IPS-18c (cell line): ENCODE data around the gene PTGES2.

Experiments used
- H3K4me3 ChIP-seq: 2 replicates; pipeline ENCODE4 v1.7.0; 2013; ENCODE audit warnings: low read depth, mild to moderate bottlenecking, low read length, moderate library complexity; ENCODE audit not compliant: insufficient read depth
- H3K9me3 ChIP-seq: one replicate; pipeline ENCODE4 v1.6.1; 2013; ENCODE audit warnings: mild to moderate bottlenecking, low read length, moderate library complexity; ENCODE audit not compliant: control insufficient read depth, insufficient read depth

The PTGES2 gene

DNA sequence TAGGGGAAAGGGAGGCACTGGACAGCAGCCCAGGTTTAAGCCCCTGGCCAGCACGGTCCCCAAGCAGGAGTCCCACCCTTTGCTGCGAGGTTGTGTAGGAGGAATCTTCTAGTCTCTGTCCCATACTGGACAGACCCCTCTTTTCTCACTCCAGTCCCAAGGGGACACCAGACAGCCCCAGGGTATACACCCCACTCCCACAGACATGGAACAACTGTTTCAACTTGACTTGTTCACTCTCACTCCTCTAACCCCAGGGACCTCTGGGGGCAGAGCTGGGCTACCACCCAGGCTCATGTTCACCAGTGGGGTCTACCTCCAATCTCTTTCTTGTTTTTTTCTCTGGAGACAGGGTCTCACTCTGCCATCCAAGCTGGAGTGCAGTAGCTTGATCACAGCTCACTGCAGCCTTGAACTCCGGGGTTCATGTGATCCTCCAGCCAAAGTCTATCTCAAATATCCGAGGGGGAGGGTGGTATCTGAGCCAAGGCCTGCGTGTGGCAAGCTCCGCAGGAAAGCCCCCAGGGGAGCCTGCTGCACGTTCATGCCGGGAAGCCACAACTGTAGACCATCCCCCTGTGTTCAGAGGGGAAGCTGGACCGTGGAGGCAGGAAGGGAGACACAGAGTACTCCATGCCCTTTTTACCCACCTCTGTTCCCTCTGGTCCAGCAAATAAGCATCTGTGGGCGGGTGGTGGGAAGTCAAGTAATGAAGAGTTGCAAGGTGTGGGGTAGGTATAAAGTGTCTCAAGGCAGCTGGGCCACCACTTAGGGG lies 1.8 kb downstream of the PTGES2 start:
- no peaks in the 10 kb centered on the region for H3K9me3 ChIP-seq
- no peak overlapping the region; the same call in 1 of the 2 replicates for H3K4me3 ChIP-seq

DNA sequence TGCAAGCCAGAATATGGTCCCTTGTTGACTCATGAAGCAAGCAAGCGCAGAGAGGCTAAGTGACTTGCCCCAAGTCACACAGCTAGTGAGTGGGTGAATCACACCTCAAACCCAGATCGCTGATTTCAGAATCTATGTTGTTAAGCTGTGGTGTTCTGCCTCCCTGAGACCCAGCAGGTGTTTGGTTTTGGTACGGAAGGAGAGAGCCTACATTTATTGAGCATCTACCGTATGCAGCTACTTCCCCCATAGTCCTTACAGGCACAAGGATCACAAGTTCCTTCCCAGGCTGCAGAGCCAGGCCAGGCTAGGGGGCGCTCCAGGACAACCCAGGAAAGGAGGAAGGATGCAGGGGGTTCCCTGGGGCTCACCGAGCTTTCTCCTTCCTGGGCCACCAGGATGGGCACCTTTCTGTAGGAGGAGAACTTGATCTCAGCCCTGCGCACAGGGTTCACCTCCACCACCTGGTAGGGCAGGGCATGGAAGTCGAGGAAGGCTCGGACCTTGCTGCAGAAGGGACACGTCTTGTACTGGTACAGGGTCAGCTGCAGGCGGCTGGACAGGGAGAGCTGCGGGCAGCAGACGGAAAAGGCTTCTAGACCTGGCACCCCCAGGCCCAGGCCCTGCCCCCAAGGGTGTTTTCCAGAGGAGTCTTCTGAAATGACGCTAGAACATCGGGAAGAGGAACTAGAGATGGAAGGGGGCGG lies 2.5 kb downstream of the PTGES2 start:
- Histone ChIP-seq H3K9me3 (no peaks in the 10 kb centered on the region), H3K4me3 (no peak overlapping the region)

DNA sequence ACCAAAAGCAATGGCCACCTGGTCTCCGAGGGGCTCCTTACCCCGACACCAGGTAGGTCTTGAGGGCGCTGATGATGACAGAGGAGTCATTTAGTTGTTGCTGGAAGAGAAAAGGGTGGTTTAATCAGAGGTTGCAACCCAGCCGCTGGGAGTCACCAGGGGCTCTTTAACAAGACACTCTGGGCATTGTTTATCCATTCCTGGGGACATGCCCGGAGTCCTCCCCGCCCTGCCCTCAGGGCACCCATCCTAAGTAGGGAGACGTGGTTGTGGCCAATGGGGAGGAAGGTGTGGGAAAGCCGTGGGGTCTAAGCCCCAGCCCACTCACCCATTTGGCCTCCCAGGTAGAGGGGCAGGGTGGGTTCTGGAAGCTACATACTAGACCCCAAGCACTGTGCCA lies 3.1 kb downstream of the PTGES2 start:
- Histone ChIP-seq H3K9me3 (no peaks in the 10 kb centered on the region), H3K4me3 (no peak overlapping the region)

DNA sequence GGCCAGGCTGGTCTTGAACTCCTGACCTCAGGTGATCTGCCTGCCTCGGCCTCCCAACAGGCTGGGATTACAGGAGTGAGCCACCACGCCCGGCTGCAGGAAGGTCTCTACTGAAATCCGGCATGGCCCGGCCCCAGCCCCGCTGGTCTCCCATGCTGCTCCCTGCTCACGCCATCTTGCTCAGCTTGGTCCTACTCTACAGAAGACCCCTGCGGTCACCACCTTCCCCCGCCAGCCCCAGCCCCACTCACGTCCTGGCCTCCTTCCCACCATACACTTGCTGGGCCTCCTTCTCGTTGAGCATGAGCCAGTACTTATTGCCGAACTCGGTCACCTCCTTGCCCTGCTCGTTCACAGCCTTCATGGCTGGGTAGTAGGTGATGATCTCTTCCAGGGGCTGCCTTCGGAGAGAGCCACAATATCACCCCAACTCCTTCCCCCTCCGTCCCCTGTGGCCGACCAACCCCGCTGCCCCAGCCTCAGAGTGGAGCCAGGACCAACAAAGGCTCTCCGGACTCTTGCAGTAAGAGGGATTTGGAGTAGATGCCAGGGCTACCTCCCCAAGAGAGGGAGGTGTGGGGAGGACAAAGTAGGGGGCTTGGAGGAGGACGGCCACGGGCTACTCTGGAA lies 4.0 kb downstream of the PTGES2 start:
- Histone ChIP-seq H3K4me3 (no peak overlapping the region), H3K9me3 (no peaks in the 10 kb centered on the region)

DNA sequence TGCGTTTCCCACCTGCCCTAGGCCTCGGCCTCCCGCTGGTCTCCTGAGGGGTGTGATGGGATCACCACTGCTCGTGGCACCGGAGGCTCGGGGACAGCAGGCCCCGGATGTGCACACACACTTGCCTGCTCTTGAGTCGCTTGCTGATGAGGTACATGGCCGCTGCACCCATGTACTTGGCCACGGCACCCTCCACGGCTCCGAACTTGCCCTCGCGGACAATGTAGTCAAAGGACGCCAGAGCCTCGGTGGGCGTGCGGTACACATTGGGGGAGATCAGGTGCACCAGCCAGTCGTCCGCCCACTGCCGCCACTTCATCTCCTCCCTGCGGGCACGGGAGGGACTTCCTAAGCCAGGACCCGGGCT lies 4.7 kb downstream of the PTGES2 start:
- Histone ChIP-seq H3K4me3 (no peak overlapping the region), H3K9me3 (no peaks in the 10 kb centered on the region)

DNA sequence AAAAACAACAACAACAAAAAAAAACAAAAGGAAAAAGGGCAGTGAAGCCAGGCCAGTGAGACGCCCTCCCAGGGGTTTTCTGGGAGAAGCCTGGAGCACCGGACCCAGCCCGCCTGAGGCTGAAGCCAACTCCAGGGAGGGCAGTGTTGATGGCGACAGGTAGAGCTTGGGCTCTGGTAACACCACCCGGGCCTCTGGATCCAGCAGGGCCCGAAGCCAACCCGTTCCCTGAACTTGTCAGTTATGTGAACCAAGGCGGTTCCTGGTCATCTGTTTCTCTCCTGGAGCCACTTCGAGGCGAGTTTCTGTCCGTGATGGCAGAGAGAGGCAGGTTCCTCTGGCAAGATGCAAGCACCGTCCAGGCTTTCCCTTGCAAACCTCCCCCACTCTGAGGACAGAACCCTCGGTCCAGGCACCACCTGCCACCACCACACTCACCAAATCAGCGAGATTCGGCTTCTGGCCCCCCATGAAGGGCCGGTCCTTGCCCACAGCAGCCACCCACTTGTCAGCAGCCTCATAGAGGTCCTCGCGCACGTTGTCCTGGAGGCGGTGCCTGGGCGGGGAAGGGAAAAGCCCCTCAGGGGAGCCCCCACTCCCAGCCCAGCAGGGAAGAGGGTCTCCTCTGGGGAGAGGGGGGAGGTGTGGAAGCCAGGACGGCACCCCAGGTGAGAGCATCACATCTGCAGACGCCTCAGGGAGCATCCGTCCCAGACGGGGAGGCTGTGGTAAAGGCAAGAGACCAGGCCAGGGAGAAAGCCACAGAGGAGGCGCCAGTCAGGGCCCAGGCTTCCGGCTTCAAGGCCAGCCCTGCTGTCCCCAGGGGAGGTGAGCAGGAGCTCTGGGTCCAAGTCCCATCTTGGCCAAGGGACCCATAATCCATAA lies 5.4 kb downstream of the PTGES2 start:
- H3K9me3 ChIP-seq = no peaks in the 10 kb centered on the region
- no peak overlapping the region for H3K4me3 ChIP-seq

DNA sequence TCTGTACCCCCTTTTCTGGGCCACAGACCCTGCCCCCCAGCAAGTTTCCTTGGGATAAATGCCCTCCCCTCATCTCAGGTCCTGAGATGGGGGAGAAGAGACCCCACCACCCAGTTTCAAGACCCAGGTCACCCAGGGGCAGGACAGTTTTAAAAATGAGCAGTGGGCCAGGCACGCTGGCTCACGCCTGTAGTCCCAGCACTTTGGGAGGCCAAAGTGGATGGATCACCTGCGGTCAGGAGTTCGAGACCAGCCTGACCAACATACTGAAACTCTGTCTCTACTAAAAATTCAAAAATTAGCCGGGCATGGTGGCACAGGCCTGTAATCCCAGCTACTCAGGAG lies 6.1 kb downstream of the PTGES2 start:
- no peak overlapping the region for H3K4me3 ChIP-seq
- no peaks in the 10 kb centered on the region for H3K9me3 ChIP-seq

DNA sequence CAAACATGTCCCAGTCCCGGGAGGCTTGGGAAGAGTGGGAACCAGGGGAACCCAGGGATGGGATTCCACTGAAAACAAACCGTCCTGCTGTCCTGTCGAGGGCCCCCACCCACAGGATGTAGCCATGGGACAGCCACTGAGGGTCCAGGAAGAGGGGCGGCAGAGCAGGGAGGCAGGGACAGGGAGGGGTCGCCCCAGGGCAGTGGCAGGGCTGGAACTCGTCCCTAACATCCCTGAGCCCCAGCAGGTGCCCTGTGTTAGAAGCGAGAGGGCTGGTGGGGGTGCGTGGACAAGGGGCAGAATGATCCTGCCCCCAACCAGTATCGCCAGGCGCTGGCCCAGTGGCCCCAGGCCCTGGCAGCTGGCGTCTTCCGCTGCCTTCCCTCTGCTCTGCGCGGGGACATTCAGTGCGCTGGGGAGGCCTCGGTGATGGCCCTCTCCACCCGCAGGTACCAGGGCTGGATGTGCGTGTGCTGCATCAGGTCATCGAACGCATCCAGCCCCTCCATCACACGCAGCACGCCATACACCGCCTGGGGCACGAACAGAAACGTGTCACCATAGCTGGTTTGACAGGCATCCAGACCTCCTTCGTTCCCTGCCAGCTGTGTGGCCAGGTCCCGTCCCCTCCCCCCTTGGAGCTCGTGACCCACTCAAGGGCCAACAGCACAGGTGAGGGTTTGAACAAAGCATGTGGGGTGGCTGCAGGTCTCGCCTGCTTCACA lies 6.6 kb downstream of the PTGES2 start:
- no peak overlapping the region for H3K4me3 ChIP-seq
- no peaks in the 10 kb centered on the region for H3K9me3 ChIP-seq

DNA sequence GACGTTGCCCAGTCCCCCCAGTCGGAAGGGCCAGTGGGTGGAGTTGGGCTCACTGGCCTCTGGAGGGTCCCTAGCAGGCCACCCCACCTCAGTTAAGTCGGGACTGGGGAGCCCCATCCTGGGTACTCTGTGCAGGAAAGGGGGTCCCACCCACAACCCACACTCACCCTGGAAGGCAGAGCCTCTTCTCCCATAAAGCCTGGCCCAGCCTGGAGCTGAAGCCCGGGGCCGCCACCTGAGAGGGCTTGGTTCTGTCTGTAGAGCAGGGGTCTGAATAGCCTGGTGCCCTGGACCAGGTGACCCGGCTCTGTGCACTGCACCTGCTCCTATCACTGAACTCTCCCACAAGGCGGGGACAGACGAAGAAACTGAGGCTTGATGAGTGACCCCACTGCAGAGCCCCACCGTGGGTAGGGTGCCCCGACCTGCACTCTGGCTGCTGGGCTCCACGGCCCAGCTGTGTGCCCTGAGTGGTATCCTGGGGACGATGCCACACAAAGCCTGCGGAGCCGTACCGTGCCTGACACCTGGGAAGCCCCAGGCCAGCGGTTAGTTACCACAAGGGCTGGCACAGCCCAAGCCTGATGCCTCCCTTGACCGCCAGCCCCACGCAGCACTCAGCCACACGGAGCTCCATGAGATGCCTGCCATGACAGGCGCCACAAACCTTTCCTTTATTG lies 7.3 kb downstream of the PTGES2 start:
- Histone ChIP-seq H3K9me3 (no peaks in the 10 kb centered on the region), H3K4me3 (no peak overlapping the region)

DNA sequence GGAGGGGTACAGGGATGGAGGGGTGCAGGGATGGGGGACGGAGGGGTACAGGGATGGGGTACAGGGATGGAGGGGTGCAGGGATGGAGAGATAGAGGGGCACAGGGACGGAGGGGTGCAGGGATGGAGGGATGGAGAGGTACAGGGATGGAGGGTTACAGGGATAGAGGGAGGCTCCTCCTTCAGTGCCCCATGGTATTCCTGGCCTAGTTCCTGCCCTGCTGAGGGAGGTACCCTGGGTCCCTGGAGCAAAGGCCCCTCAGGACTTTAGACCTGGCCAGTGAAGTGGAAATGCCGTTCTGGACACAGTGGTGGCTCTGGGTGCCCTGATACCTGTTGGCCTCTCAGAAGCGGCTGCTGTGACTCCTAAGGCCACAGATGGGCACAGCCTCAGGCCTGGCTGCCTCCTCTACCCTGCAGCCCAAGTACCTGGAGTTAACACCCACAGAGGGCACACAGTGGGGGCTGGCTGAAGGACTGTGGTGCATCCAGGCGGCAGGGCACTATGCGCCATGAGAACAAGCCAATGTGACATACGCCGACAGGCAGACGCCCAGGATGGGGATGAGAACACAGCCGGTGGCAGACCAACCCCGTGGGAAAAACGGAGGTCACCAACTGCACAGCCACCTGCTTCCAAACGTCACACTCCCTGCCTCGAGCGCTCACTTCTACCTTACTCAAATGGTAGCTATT lies 8.4 kb downstream of the PTGES2 start:
- Histone ChIP-seq H3K9me3 (no peaks in the 10 kb centered on the region), H3K4me3 (no peak overlapping the region)

DNA sequence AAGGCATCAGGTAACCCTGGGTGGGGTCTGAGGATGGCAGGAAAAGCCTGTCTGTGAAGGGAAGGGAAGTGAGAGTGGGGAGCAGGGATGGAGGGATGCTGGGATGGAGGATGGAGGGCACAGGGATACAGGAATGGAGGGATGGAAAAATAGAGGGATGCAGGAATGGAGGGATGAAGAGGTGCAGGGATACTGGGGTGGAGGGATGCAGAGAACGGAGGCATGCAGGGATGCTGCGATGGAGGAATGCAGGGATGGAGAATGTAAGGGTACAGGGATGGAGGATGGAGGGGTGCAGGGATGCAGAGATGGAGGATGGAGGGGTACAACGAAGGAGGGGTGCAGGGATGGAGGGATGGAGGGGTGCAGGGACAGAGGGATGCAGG lies 9.1 kb downstream of the PTGES2 start:
- Histone ChIP-seq H3K4me3 (no peak overlapping the region), H3K9me3 (no peaks in the 10 kb centered on the region)

DNA sequence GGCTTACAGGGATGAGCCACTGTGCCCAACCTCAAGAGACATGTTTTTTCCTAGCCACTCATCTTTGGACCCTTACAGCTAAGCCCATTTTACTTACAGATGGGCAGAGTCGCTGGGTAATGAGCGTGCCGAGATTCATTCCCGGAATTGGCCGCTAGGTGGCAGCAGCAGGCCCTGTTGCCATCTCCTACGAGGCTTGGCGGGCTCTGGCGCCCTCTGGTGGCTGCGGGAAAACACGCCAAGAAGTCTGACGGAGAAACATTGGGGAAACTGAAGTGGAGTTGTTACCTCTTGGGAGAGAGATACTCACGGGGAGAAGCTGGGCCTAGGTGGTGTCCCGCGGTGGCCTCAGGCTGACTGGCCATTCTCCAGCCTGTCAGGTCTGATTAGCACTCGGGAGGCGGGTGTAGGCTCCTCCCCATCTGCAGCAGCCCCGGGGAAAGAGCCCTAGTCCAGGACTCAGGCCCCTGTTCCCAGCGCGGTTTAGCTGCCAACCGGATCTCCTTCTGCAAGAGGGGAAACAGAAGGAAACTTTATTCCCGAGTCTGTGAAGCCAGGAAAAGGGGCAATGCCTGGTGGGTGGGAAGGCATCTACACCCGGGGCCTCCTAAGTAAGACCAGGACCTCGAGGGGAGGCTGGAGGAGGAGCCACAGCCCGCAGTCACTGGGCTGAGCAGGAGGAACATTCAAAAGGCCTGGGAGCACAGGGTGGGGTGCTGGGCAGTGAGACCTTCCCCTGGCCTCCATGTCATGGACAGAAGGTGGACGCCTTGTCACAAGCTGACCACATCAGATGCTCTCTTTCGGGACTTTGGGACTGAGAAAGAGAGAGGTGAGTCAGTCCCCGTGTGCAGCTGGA lies 9.7 kb downstream of the PTGES2 start:
- Histone ChIP-seq H3K9me3 (no peaks in the 10 kb centered on the region), H3K4me3 (no peak overlapping the region)

DNA sequence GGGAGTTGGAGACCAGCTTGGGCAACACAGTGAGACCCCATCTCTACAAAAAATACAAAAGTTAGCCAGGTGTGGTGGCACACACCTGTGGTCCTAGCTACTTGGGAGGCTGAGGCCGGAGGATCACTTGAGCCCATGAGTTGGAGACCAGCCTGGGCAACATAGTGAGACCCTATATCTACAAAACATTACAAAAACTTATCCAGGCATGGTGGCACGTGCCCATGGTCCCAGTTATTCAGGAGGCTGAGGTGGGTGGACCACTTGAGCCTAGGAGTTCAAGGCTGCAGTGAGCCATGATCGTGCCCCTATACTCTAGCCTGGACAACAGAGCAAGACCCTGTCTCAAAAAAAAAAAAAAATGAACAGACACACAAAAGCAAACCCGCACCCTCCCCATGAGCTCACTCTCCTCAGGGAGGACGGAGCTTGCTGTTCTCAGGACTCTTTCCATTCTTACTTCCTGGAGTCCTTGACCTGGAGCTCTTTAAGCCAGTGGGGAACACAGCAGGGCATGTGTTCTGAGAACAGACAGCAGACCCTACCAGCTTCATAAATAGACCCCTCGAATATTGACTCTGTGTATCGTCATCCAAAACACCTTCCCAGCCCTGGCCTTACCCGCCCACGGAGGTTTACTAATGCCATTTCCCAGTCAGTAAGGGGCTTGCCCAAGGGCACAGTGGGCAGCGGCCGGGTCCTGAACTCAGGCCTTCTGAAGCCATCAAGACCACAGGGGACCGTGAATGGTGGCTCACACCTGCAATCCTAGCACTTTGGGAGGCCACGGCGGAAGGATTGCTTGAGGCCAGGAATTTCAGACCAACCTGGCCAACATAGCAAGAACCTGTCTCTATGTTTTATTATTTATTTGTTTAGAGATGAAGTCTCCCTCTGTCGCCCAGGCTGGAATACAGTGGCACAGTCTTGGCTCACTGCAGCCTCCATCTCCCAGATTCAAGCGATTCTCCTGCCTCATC lies 11.1 kb downstream of the PTGES2 start:
- H3K4me3 ChIP-seq = no peak overlapping the region
- no peaks in the 10 kb centered on the region for H3K9me3 ChIP-seq
